Effector memory CD8-positive, alpha-beta T cell (primary cell): ENCODE data around the gene ACTN4.

Experiments
- ATAC-seq: fragments of 150-1000 bp; cut with Tn5 transposase; replicated peaks from 2 replicates; pipeline ENCODE4 v1.10.0; 2021; ENCODE audit warnings: mild to moderate bottlenecking, moderate library complexity
- DNase-seq, 3 experiments: peaks; one replicate each; pipeline ENCODE4 v3.0.0; 2021
- H3K27ac Mint-ChIP-seq, 2 donors: one replicate each; pipeline ENCODE4 v1.8.0; 2022; ENCODE audit warnings: mild to moderate bottlenecking in 2 of 2, mixed read lengths in 2 of 2, moderate library complexity in 2 of 2
- H3K27me3 Mint-ChIP-seq, 2 donors: one replicate each; pipeline ENCODE4 v1.8.0; 2022; ENCODE audit warnings: mixed read lengths in 2 of 2
- H3K36me3 Mint-ChIP-seq: one replicate; pipeline ENCODE4 v1.8.0; 2022; ENCODE audit warnings: mild to moderate bottlenecking, moderate library complexity, mixed read lengths; ENCODE audit not compliant: insufficient read depth
- H3K4me1 Mint-ChIP-seq, 2 donors: one replicate each; pipeline ENCODE4 v1.8.0; 2022; ENCODE audit warnings: low read depth in 2 of 2, mixed read lengths in 2 of 2
- H3K4me3 Mint-ChIP-seq, 2 donors: one replicate each; pipeline ENCODE4 v1.8.0; 2022; ENCODE audit warnings: mild to moderate bottlenecking in 2 of 2, mixed read lengths in 2 of 2, moderate library complexity in 2 of 2
- H3K9me3 Mint-ChIP-seq, 2 donors: one replicate each; pipeline ENCODE4 v1.8.0; 2022; ENCODE audit warnings: mixed read lengths in 2 of 2

Gene ACTN4

GRCh38 chr19:38692458-38693379, 45.3 kb downstream of the ACTN4 start:
- Mint-ChIP-seq H3K9me3 (no peaks in the 10 kb centered on the region), H3K36me3 (peaks cover 27% of the 10 kb centered on the region), H3K27ac (peak overlapping the region; percentile 90 to 93), H3K4me3 (peak overlapping the region; percentile 78), H3K4me1 (peaks cover 61 to 74% of the 10 kb centered on the region in 2 donors), H3K27me3 (no peaks in the 10 kb centered on the region)
- ATAC-seq (no peak), DNase-seq (no peak)

DNA sequence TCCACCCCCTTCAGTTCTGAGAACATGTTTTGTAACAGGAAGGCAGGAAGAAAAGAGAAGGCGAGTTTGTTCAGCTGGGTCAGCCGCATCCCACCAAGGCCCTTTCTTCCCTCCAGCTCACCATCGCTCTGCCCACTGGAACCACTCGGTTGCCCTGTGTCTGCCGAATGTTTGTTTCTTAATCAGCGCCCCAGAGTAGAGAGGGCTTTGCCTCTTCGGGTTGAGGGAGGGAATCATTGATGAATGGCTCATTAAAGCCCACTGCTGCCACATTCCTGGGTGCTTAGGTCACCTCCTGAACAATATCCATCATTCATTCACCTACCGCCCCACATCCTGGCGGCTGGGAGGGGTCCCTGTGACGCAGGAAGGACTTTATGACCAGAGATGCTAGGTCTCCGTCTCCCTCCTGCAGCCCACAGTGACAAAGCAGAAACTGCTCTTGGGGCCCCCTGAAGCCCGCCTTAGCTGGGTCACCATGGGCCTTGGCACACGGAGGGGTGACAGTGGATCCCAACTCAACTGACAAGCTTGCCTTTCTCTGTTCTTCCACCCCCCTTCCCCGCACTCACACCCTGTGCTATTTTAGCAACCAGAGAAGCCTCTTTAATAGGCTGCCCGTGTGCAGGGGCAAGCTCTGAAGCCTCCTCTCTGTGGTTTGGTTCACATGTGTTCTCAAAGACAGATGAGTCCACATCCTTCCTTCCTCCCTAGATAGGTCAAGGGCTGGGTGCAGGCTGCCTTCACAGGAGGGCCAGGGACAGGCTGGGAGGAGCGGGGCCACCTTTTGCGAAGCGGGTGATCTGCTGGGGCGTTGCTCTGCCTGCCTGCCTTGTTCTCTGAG, 46.2 kb downstream of the ACTN4 start:
- no peaks in the 10 kb centered on the region for H3K9me3 Mint-ChIP-seq
- peaks cover 69 to 79% of the 10 kb centered on the region in 2 donors for H3K4me1 Mint-ChIP-seq
- peak overlapping the region; percentile 78 for H3K4me3 Mint-ChIP-seq
- H3K27me3 Mint-ChIP-seq = no peaks in the 10 kb centered on the region
- DNase-seq (peak; percentile 50 to 65 (median 64)), ATAC-seq (peak; percentile 91)
- peak overlapping the region; percentile 90 to 93 for H3K27ac Mint-ChIP-seq
- peaks cover 23% of the 10 kb centered on the region for H3K36me3 Mint-ChIP-seq

DNA sequence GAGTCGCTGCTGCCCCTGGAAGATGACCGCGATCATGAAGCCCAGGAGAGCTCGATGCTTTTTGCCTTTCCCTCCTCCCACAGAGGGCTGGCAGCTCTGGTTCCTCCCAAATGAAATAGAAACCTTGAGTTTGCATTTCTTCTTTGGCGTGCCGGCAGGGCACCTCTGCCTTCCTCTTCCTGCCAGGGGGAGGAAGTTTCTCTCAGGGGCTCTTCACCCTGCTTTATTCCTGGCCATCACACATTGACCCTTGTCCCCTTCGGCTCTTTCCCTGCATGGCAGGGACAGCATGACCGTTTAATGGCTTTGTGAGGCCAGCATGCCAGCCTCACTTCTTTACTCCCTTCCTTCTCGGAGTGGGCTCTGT, 47.9 kb downstream of the ACTN4 start:
- H3K4me1 Mint-ChIP-seq = peaks cover 72 to 79% of the 10 kb centered on the region in 2 donors
- ATAC-seq (no peak), DNase-seq (no peak)
- H3K27ac Mint-ChIP-seq = peak overlapping the region; percentile 90 to 93
- H3K9me3 Mint-ChIP-seq = no peaks in the 10 kb centered on the region
- peak overlapping the region; percentile 78 for H3K4me3 Mint-ChIP-seq
- H3K36me3 Mint-ChIP-seq = peaks cover 28% of the 10 kb centered on the region
- H3K27me3 Mint-ChIP-seq = no peaks in the 10 kb centered on the region

- H3K27ac Mint-ChIP-seq = peak overlapping the region; percentile 90 to 93
- peak overlapping the region; percentile 78 for H3K4me3 Mint-ChIP-seq
- DNase-seq (no peak), ATAC-seq (no peak)
- H3K4me1 Mint-ChIP-seq = peaks cover 72 to 79% of the 10 kb centered on the region in 2 donors
- H3K36me3 Mint-ChIP-seq = peaks cover 32% of the 10 kb centered on the region
- no peaks in the 10 kb centered on the region for H3K27me3 Mint-ChIP-seq
- no peaks in the 10 kb centered on the region for H3K9me3 Mint-ChIP-seq
Observed at GRCh38 chr19:38695832-38696728, 48.6 kb downstream of the ACTN4 start.

DNA sequence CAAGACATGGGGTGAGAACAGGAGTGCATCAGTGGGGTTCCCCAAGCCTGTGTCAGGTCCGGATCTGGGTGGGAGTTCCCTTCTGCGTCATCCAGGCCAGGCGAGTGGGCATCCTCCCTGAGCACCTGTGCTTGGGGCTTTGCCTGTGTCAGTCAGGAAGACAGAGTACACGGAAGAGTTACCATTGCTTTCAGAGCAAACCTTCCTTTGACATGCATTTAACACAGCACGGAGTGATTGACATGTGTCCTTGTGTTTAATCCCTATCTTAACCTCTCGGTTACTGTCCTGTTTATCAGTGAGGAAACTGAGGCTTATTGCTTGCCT, 49.2 kb downstream of the ACTN4 start:
- Mint-ChIP-seq H3K36me3 (peaks cover 27% of the 10 kb centered on the region), H3K27me3 (no peaks in the 10 kb centered on the region), H3K9me3 (no peaks in the 10 kb centered on the region), H3K4me1 (peaks cover 72 to 77% of the 10 kb centered on the region in 2 donors), H3K27ac (peak overlapping the region; percentile 90 to 92), H3K4me3 (peak overlapping the region; percentile 20 to 40)
- ATAC-seq = no peak
- no peak for DNase-seq

DNA sequence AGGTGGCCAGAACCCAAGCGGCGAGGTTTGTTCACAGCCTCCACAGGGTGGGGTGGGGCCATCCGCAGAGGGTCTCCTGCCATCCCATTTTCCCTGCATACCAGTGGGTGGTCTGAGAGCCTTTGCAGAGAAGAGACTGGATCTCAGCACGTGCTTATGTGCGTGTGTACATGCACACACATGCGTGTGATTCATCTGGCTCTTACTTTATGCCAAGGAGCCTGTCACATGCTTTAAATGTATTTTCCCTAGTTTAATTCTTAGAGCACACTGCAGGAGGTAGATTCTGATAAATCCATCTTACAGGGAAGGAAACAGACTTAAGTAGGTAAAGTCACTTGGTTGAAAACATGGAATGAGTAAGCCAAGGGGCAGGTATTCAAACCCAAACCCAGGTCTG, 49.7 kb downstream of the ACTN4 start:
- Mint-ChIP-seq H3K36me3 (peaks cover 27% of the 10 kb centered on the region), H3K27me3 (no peaks in the 10 kb centered on the region), H3K4me3 (peak overlapping the region in 1 of 2 donors; percentile 40), H3K4me1 (peaks cover 67 to 72% of the 10 kb centered on the region in 2 donors), H3K27ac (peak overlapping the region; percentile 90 to 92), H3K9me3 (no peaks in the 10 kb centered on the region)
- ATAC-seq = no peak
- DNase-seq = no peak

DNA sequence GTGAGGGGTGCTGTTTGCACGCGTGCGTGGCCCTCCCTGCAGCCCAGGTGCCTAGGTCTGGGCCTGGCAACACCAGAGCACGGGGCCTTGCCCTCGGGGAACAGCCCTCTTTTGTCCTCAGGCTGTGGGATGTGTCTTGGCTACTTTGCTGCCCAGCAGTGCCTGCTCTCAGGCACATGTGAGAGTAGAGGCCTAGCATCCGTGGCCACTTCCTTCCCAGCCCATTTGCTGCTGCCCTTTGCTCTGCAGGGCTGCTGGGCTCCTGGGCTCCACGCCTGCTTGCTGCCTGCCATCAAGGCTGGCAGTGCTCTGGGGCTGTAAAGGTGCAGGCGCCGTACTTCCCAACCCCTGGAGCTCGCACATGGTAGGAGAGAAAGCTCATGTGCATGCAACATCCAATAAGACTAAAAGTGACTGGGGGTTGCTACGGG, 50.2 kb downstream of the ACTN4 start:
- Mint-ChIP-seq H3K4me1 (peaks cover 62 to 67% of the 10 kb centered on the region in 2 donors), H3K9me3 (no peaks in the 10 kb centered on the region), H3K27ac (peak overlapping the region; percentile 87 to 92), H3K36me3 (peaks cover 27% of the 10 kb centered on the region), H3K4me3 (peak overlapping the region in 1 of 2 donors; percentile 40), H3K27me3 (no peaks in the 10 kb centered on the region)
- DNase-seq (no peak), ATAC-seq (no peak)

- peaks cover 55 to 60% of the 10 kb centered on the region in 2 donors for H3K4me1 Mint-ChIP-seq
- no peak for ATAC-seq
- peaks cover 33% of the 10 kb centered on the region for H3K36me3 Mint-ChIP-seq
- no peaks in the 10 kb centered on the region for H3K27me3 Mint-ChIP-seq
- H3K27ac Mint-ChIP-seq = peak overlapping the region; percentile 87 to 92
- peak overlapping the region; percentile 42 to 61 for H3K4me3 Mint-ChIP-seq
- DNase-seq = no peak
- no peaks in the 10 kb centered on the region for H3K9me3 Mint-ChIP-seq
Observed at GRCh38 chr19:38698225-38699026, 51.0 kb downstream of the ACTN4 start.

GRCh38 chr19:38699027-38699346, 51.5 kb downstream of the ACTN4 start:
- Mint-ChIP-seq H3K27ac (peak overlapping the region; percentile 87 to 92), H3K9me3 (no peaks in the 10 kb centered on the region), H3K4me1 (peaks cover 51 to 56% of the 10 kb centered on the region in 2 donors), H3K4me3 (peak overlapping the region in 1 of 2 donors; percentile 42), H3K36me3 (peaks cover 35% of the 10 kb centered on the region), H3K27me3 (no peaks in the 10 kb centered on the region)
- ATAC-seq (no peak), DNase-seq (no peak)

DNA sequence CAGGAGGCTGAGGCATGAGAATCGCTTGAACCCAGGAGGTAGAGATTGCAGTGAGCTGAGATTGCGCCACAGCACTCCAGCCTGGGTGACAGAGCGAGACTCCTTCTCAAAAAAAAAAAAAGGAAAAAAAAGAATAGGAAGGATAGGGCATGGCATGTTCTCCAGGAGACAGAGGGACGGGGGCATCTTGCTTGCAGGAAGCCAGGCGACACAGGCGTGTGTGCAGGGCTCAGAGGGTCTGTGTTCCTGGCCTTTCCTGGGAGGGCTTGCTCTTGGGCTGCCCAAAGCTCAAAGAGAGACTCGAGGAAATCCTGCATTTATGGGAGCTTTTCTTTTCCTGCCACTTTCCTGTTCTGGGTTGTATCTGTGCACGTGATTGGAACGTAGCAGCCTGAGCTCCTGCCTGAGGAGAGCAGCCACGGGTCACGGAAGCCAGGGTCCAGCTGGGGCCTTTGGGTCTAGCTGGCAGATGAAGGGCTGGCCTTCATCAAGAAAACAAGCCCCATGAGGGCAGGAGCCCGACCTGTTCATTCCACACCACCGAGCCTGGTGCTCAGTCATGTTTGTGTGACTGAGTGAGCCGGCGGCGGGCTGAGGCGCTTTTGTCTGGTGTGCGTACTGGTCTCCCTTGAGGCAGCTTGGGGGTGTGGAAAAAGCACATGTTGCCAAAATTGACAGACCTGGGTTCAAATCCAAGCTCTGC, 52.3 kb downstream of the ACTN4 start:
- ATAC-seq (no peak), DNase-seq (no peak)
- Mint-ChIP-seq H3K4me3 (no peak overlapping the region), H3K4me1 (peaks cover 49 to 50% of the 10 kb centered on the region in 2 donors), H3K27me3 (no peaks in the 10 kb centered on the region), H3K27ac (peak overlapping the region in 1 of 2 donors; percentile 92), H3K9me3 (no peaks in the 10 kb centered on the region), H3K36me3 (peaks cover 38% of the 10 kb centered on the region)

DNA sequence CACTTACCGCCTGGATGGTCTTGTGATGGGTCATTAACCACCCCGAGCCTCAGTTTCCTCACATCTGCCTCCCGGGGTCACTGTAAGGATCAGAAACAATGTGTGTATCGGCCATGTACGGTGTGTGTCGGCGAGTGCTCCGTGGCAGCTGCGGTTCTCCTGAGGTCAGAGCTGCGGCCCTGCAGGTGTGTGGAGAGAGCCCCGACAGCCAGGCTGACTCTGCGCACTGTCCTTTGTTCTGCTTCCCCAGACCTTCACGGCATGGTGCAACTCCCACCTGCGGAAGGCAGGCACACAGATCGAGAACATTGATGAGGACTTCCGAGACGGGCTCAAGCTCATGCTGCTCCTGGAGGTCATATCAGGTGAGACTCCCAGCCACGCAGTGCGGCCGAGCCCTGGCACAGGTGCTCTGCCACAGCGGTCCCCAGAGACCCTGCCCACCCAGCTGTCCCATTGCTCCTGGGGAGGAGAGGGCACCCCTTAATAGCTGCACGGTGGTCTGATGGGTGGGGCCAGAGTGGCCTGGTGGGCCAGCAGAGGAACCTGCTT, 53.0 kb downstream of the ACTN4 start:
- H3K36me3 Mint-ChIP-seq = peaks cover 42% of the 10 kb centered on the region
- H3K27me3 Mint-ChIP-seq = no peaks in the 10 kb centered on the region
- H3K9me3 Mint-ChIP-seq = no peaks in the 10 kb centered on the region
- H3K4me3 Mint-ChIP-seq = no peak overlapping the region
- H3K27ac Mint-ChIP-seq = peak overlapping the region in 1 of 2 donors; percentile 92
- ATAC-seq = no peak
- no peak for DNase-seq
- peaks cover 43 to 45% of the 10 kb centered on the region in 2 donors for H3K4me1 Mint-ChIP-seq
